Posterior cingulate gyrus (tissue), 11 donors: ENCODE measurements around the gene YIF1A.
A peak's percentile ranks its signal among the peaks of the same experiment; 100 is the strongest.
"Not testable (repeated sequence)": the region's sequence is repeated elsewhere in the genome, so short reads cannot be mapped to it uniquely, and the experiment has no call there.

Experiments
- DNase-seq, 10 donors: peaks; one replicate each; pipeline versions ENCODE4 v3.0.0 to v3.0.0-alpha.2; 2020 to 2021; ENCODE audit warnings: mixed read lengths in 3 of 10
- intact Hi-C: fragments of 100-400 bp; cut with DNase I; formaldehyde crosslinking; loops from one replicate; pipeline ENCODE4 v1.15.1; 2023

YIF1A gene

GRCh38 chr11:66327171-66328030, 38.5 kb upstream of the YIF1A start:
- DNase-seq: peak in 1 of 10 donors; percentile 29
- intact Hi-C loops: loop anchor here (1.0 to 5.0 kb wide), 2 partner anchors 16 to 35 kb away; partner anchors contain the start of gene TMEM151A

- DNase-seq: peak in 2 of 10 donors; percentile 57 to 79
- intact Hi-C loops: loop anchor here (5.0 kb wide), 1 partner anchor 34 kb away; the partner anchor contains the start of gene TMEM151A
Observed at GRCh38 chr11:66326261-66327111, 37.5 kb upstream of the YIF1A start.

GRCh38 chr11:66325263-66325671, 36.3 kb upstream of the YIF1A start:
- peak in 1 of 10 donors; percentile 41 for DNase-seq
- intact Hi-C loops: loop anchor here (5.0 kb wide), 1 partner anchor 33 kb away; the partner anchor contains the start of gene TMEM151A

- intact Hi-C loops: loop anchor here (5.0 kb wide), 1 partner anchor 32 kb away; the partner anchor contains the start of gene TMEM151A
- DNase-seq: peak in 1 of 10 donors; percentile 23
Observed at GRCh38 chr11:66324664-66325063, 35.7 kb upstream of the YIF1A start.

GRCh38 chr11:66323684-66324083, 34.7 kb upstream of the YIF1A start:
- DNase-seq: no peak

GRCh38 chr11:66322732-66323427, 33.9 kb upstream of the YIF1A start:
- intact Hi-C loops: no loop called here
- DNase-seq: peak in 1 of 10 donors; percentile 52

More at GRCh38 chr11:66323684-66324083, 34.7 kb upstream of the YIF1A start:
- intact Hi-C loops: no loop called here

GRCh38 chr11:66321606-66322005, 32.7 kb upstream of the YIF1A start:
- intact Hi-C loops: no loop called here

GRCh38 chr11:66320748-66321147, 31.8 kb upstream of the YIF1A start:
- intact Hi-C loops, DNase-seq: not testable (repeated sequence)

More at GRCh38 chr11:66321606-66322005, 32.7 kb upstream of the YIF1A start:
- DNase-seq: no peak

GRCh38 chr11:66320289-66320688, 31.3 kb upstream of the YIF1A start:
- intact Hi-C loops, DNase-seq: not testable (repeated sequence)

- intact Hi-C loops: no loop called here
- no peak for DNase-seq
Observed at GRCh38 chr11:66318600-66318970, 29.6 kb upstream of the YIF1A start.

GRCh38 chr11:66317723-66318599, 29.0 kb upstream of the YIF1A start:
- intact Hi-C loops: no loop called here
- DNase-seq: peak in 3 of 10 donors; percentile 41 to 92 (median 45)

GRCh38 chr11:66317322-66317722, 28.4 kb upstream of the YIF1A start:
- intact Hi-C loops: no loop called here
- DNase-seq: peak in 1 of 10 donors; percentile 85

- peak in 2 of 10 donors; percentile 27 to 80 for DNase-seq
- intact Hi-C loops: no loop called here
Observed at GRCh38 chr11:66316849-66317251, 27.9 kb upstream of the YIF1A start, which contains the start of gene CD248. CD248 (minus strand) TSS chr11:66317044; CDS start chr11:66317027, 17 bp downstream.

- peak in 2 of 10 donors; percentile 52 to 84 for DNase-seq
- intact Hi-C loops: no loop called here
Observed at GRCh38 chr11:66315921-66316811, 27.2 kb upstream of the YIF1A start.

- intact Hi-C loops: no loop called here
- no peak for DNase-seq
Observed at GRCh38 chr11:66315498-66315885, 26.5 kb upstream of the YIF1A start.

GRCh38 chr11:66314561-66315497, 25.9 kb upstream of the YIF1A start:
- intact Hi-C loops: loop anchor here (5.0 kb wide), 1 partner anchor 72 kb away; no protein-coding TSS in a partner anchor
- no peak for DNase-seq

GRCh38 chr11:66314186-66314501, 25.2 kb upstream of the YIF1A start:
- intact Hi-C loops: loop anchor here (5.0 kb wide), 1 partner anchor 73 kb away; no protein-coding TSS in a partner anchor

More at GRCh38 chr11:66314186-66314501, 25.2 kb upstream of the YIF1A start:
- no peak for DNase-seq
